ENCODE data around the gene CLDN34.

The CLDN34 gene, protein sequence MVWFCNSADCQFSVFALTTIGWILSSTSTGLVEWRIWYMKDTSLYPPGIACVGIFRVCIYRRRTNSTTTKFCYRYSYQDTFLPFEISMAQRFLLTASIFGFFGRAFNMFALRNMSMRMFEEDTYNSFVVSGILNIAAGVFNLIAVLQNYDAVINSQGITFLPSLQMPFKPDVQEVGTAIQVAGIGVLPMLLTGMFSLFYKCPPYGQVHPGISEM

GRCh38 chrX:9966775-9967408 is at the start of gene CLDN34:
TSS of gene CLDN34 (plus strand) at chrX:9967358. CDS start at chrX:9967358, 0 bp downstream.
- DNase-seq = no peak

- no peak for DNase-seq
Measured at GRCh38 chrX:9917861-9918260, 49.3 kb upstream of the CLDN34 start.

- no peak for DNase-seq
Measured at GRCh38 chrX:9919632-9920172, 47.5 kb upstream of the CLDN34 start.

DNA sequence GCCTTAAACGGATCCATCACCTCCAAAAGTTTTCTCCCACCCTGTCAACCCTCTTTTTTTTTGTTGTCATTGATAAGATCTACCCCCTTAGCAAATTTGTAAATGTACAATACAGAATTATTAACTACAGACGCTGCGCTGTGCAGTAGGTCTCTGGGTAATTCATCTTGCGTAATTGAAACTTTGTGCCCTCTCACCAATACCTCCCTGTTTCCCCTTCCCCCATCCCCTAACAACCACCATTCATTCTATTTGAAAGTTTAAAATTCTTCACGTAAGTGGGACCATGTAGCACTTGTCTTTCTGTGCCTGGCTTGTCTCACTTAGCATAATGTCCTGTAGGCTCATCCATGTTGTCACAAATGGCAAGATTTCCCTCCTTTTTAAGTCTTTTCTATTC is 45.8 kb upstream of the CLDN34 start:
- no peak for DNase-seq

DNA sequence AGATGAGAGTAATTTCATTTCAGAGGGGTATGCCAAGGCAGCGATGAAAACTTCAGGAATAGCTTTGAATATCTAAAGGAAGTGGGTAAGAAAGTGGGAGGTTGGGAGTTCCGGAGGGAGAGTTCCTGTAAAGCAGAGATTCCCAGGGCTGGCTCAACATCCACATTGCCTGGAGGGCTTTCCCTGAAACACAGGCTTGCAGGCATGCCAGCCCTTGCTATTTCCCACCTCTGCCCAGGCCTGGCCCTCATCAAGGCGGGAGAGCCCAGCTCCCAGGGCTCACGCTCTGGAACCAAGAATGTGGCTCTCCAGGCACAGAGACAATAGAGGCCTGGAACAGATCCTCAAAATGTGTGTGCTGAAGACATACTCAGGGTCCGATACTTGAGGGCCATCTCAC is 43.8 kb upstream of the CLDN34 start:
- no peak for DNase-seq

- DNase-seq = no peak
Measured at GRCh38 chrX:9926002-9926401, 41.2 kb upstream of the CLDN34 start.

- no peak for DNase-seq
Measured at GRCh38 chrX:9927698-9928482, 39.3 kb upstream of the CLDN34 start.

GRCh38 chrX:9935436-9935835 is 31.7 kb upstream of the CLDN34 start:
- DNase-seq = no peak

- DNase-seq = no peak
Measured at GRCh38 chrX:9937761-9938160, 29.4 kb upstream of the CLDN34 start.

GRCh38 chrX:9938516-9938915 is 28.6 kb upstream of the CLDN34 start:
- DNase-seq = no peak

DNA sequence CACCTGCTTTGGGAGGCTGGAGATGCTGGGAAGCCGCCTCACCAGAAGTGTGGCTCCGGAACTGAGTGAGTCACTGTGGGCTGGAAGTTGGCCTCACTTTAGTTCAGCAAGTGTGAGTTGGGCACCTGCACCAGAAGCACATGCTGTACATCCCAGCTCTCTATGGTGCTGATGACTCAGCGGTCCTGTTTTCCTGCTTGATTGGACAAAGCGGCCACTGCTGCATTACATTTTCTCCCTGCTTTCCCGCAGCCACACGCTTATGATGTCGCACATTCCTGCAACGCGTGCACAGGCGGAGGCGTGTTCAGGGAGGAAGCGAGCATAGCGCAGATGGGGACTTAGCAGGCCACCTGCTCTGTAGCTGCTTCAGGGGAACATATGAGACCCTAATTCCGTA is 26.7 kb upstream of the CLDN34 start:
- no peak for DNase-seq

- peak; percentile 41 for DNase-seq
Measured at GRCh38 chrX:9942086-9942485, 25.1 kb upstream of the CLDN34 start.

DNA sequence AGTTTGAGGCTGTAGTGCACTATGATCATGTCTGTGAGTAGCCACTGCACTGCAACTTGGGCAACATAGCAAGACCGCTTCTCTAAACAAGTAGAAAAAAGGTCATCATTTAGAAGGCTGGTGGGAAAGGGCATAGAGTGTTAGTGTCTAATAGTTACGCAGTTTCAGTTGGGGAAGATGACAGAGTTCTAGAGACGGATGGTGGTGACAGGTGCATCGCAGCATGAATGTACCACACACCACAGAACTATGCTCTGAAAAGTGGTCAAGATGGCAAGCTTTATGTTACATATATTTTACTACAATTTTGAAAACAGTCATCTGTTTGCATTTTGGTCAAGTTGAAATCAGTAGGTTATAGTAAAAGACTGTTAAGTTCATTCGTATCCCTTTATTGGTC is 23.7 kb upstream of the CLDN34 start:
- no peak for DNase-seq

DNA sequence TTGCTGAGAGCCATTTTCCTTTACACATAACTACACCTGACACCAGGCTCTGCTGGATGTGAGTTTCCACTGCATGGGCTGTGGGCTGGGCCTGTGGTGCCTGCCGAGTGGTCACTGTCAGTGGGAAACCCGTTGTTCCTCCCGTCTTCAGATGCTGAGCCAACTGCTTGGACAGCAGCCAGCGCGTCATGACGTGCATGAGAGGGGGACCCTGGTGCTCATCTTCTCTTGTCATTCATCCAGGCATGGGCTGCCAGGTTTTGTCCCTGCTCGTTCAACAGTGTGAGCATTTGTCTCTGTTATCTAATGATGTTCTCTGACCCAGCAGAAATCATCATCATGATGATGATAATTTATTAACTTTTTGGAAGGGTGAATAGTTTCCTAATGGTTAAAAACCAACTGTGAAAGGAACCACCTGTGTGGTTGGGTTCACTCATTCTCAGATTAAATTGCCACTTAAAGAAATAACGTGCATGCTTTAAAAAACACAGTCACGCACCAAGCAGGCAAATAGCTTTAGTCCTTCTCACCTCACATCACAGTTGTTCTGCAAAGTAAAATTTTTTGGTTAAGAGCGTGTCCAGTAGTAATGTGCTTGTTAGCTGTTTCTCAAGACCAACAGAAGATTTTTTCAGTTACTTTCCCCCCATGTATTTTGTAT is 19.9 kb upstream of the CLDN34 start:
- no peak for DNase-seq

- no peak for DNase-seq
Measured at GRCh38 chrX:9948406-9948805, 18.8 kb upstream of the CLDN34 start.

GRCh38 chrX:9952300-9952699 is 14.9 kb upstream of the CLDN34 start:
- DNase-seq = no peak

- DNase-seq = no peak
Measured at GRCh38 chrX:9953396-9953795, 13.8 kb upstream of the CLDN34 start.

DNA sequence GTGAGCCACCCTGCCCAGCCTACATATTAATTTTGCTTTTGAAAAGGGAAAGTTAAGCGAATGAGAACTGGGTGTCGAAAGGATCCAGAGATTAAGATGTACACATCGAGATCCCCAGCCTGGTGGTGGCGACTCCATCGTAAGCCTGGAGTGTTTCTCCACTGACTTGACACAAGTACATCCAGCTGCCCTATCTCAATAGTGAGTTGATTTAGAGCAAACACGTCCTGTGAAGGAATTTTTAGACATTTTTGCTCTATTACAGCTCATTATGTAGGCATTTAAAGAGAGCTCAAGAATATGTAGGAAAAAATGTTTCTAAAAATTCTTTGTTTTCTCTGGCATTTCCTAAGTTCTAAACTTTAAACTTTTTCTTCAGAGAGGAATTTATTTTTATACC is 11.7 kb upstream of the CLDN34 start:
- no peak for DNase-seq

- DNase-seq = no peak
Measured at GRCh38 chrX:9957743-9958142, 9.4 kb upstream of the CLDN34 start.

- DNase-seq = no peak
Measured at GRCh38 chrX:9958183-9958582, 9.0 kb upstream of the CLDN34 start.

- no peak for DNase-seq
Measured at GRCh38 chrX:9961750-9962149, 5.4 kb upstream of the CLDN34 start.

DNA sequence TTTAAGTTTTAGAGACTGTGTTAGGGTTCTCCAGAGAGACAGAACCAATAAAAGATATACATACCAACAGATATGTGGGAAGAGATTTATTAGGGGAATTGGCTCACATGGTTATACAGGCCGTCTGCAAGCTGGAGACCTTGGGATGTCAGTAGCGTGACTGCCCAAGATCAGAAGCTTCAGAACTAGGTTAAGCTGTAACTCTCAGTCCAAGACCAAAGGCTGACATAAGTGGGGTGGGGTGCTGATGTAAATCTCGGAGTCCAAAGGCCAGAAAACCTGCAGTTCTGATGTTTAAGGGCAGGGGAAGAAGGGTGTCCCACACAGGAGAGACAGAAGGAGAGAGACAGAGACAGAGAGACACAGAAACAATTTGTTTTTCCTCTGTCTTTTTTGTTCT is 10.5 kb downstream of the CLDN34 start:
- DNase-seq = no peak

DNA sequence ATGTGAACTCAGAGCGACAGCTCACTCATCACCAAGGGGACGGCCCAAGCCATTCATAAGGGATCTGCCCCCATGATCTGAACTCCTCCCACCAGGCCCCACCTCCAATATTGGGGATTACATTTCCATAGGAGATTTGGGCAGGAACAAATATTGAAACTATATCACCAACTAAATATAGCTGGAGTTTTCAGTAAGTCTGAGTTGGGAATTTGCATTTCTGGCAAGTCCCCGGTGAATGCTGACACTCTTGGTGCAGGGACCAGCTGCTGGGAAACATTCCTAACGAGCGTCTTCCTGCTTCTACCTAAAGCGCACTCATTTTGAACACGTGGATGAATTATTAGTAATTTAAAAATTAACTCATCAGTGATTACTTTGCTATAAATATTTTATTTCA is 13.2 kb downstream of the CLDN34 start:
- DNase-seq = no peak
